Measurements from ENCODE around the gene DAZAP2. TPM values are rescaled to one million over a fixed set of nuclear protein-coding genes. Genes with fewer than 3 reads are reported as not detected.
A peak's percentile ranks its signal among the peaks of the same experiment; 100 is the strongest.

DAZAP2 gene
- total and polyA plus RNA-seq, 2 of the 4 experiments (the other 2 are of a cell fraction) = 62.2 to 202 TPM

DNA sequence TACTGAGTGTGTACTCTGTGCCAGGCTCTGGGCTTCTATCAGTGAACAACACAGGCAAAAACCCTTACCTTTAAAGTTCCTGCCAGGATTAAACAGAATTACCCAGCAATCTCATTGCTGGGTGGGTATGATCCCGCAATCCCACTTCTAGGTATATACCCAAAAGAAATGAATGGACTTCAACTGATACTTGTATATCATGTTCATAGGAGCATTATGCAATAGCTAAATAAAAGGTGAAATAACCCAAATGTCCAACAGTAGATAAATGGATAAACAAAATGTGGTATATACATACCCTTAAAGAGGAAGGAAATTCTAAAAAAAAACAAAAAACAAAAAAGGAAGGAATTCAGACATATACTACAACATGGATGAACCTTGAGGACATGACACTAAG is 14.7 kb downstream of the DAZAP2 start:
- no peak overlapping the region for H4K91ac ChIP-seq (ENCODE audit: insufficient read depth, low read depth, low read length)
- H3K18ac ChIP-seq (ENCODE audit: low read depth, low read length) = no peak overlapping the region
- no peak overlapping the region for H3K9ac ChIP-seq (ENCODE audit: low read depth, low read length)
- no peak overlapping the region for H2BK15ac ChIP-seq (ENCODE audit: low read depth, low read length)
- H3K4me1 ChIP-seq (ENCODE audit: control insufficient read depth, insufficient read depth, low read length) = no peaks in the 10 kb centered on the region
- H3K79me1 ChIP-seq (ENCODE audit: low read depth in 1 of 2, low read length in 2 of 2) = peaks cover 3 to 49% of the 10 kb centered on the region in 2 experiments; a peak in 3 of 4 replicates
- no peak overlapping the region for H2AFZ ChIP-seq (replicated peaks; ENCODE audit: low read length, poor library complexity)
- H3K27ac ChIP-seq (ENCODE audit: insufficient read depth, low read length) = no peak overlapping the region
- H2AK9ac ChIP-seq (replicated peaks; ENCODE audit: low read depth, low read length, poor library complexity) = no peak overlapping the region
- intact Hi-C loops (cut with micrococcal nuclease) = no loop called here
- H4K20me1 ChIP-seq (ENCODE audit: insufficient read depth, low read length) = no peaks in the 10 kb centered on the region
- no peak overlapping the region for H3K56ac ChIP-seq (ENCODE audit: extremely low read depth, insufficient read depth, low read length)
- H4K8ac ChIP-seq (ENCODE audit: low read depth in 2 of 2, low read length in 2 of 2) = no peak overlapping the region
- H3K9me3 ChIP-seq (ENCODE audit: control insufficient read depth, insufficient read depth, low read length) = no peaks in the 10 kb centered on the region
- H3K9me1 ChIP-seq (ENCODE audit: insufficient read depth, low read length) = peaks cover 3% of the 10 kb centered on the region
- H3K23ac ChIP-seq (ENCODE audit: low read depth, low read length) = no peak overlapping the region
- TF ChIP-seq, protein P1, sequence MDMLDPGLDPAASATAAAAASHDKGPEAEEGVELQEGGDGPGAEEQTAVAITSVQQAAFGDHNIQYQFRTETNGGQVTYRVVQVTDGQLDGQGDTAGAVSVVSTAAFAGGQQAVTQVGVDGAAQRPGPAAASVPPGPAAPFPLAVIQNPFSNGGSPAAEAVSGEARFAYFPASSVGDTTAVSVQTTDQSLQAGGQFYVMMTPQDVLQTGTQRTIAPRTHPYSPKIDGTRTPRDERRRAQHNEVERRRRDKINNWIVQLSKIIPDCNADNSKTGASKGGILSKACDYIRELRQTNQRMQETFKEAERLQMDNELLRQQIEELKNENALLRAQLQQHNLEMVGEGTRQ (IDR thresholded peaks at IDR 0.05; ENCODE audit: low read depth, low read length) = no peak
- peak; percentile 34 for TF ChIP-seq CEBPB (IDR thresholded peaks at IDR 0.05; ENCODE audit: low read depth, low read length)
- POLR2A ChIA-PET (ENCODE audit: unreplicated experiment) = interaction anchor here (1.2 kb wide), 1 partner anchor 14 kb away, joined by 5 read pairs; the partner anchor contains the start of gene DAZAP2
- BruUV-seq (replicated peaks) = no TSS peak
- 0 out of 2 replicates have a peak, but pooled peaks cover 1% of the 10 kb centered on the region for H3K36me3 ChIP-seq (ENCODE audit: control insufficient read depth, insufficient read depth, low read length)
- DNase-seq = no peak
- ATAC-seq (ENCODE audit: low read depth) = no peak
- in situ Hi-C loops (cut with MboI; ENCODE audit: low sequenced_read_pairs) = no loop called here
- dilution Hi-C loops (cut with HindIII; ENCODE audit: low sequenced_read_pairs, unreplicated experiment) = no loop called here
- no peaks in the 10 kb centered on the region for H3K27me3 ChIP-seq (ENCODE audit: control insufficient read depth, insufficient read depth, low read length)
- H3K4ac ChIP-seq (ENCODE audit: low read depth, low read length) = no peak overlapping the region
- no peak overlapping the region for H2BK120ac ChIP-seq (ENCODE audit: low read depth, low read length)
- no CpG with 5 or more reads among the region's 1 CpG for WGBS, 2 experiments (ENCODE audit: extremely low coverage in 2 of 2, insufficient read length in 1 of 2)
- no peak overlapping the region for H3K4me3 ChIP-seq (ENCODE audit: insufficient read depth, low read depth, low read length)
- no peak overlapping the region for H3K4me2 ChIP-seq (ENCODE audit: low read depth, low read length)
- no peak overlapping the region for H2AK5ac ChIP-seq (ENCODE audit: low read depth, low read length)
- no peak overlapping the region for H3K14ac ChIP-seq (replicated peaks; ENCODE audit: low read depth, low read length)
- H2BK5ac ChIP-seq (ENCODE audit: low read depth, low read length, poor library complexity, severe bottlenecking) = no peak overlapping the region
- no peak overlapping the region for H4K5ac ChIP-seq (ENCODE audit: low read depth, low read length)
- CTCF ChIA-PET = interaction anchor here (0.8 to 1.1 kb wide), 3 partner anchors 9 to 53 kb away, joined by 3 to 4 read pairs (median 4); no protein-coding TSS in a partner anchor
- no peak overlapping the region for H2BK20ac ChIP-seq (ENCODE audit: low read depth, low read length)
